Astrocyte (in vitro differentiated cells and primary cell): ENCODE results near the gene HECA. TPM values are rescaled to one million over a fixed set of nuclear protein-coding genes. Genes with fewer than 3 reads are reported as not detected.
"Not testable (repeated sequence)": the region's sequence is repeated elsewhere in the genome, so short reads cannot be mapped to it uniquely, and the experiment has no call there.

Experiments used
- DNase-seq: peaks from one replicate; pipeline ENCODE4 v3.0.0-alpha.2; 2010; ENCODE audit warnings: low read depth
- FAIRE-seq: peaks from 2 replicates; lab custom pipeline; 2011; peaks lifted over from hg19 to GRCh38; lab: Jason Lieb, UNC
- H2AFZ ChIP-seq: 2 replicates; pipeline ENCODE4 v1.6.0; 2012; ENCODE audit warnings: low read depth, low read length, inconsistent platforms
- H3K27ac ChIP-seq: 2 replicates; pipeline ENCODE4 v1.5.1; 2011; ENCODE audit warnings: low read depth, low read length, inconsistent platforms
- H3K27me3 ChIP-seq: 2 replicates; pipeline ENCODE4 v1.6.0; 2011; ENCODE audit warnings: low read length, inconsistent platforms; ENCODE audit not compliant: insufficient read depth
- H3K36me3 ChIP-seq: 2 replicates; pipeline ENCODE4 v1.5.1; 2011; ENCODE audit warnings: low read length, inconsistent platforms; ENCODE audit not compliant: insufficient read depth
- H3K4me1 ChIP-seq: 2 replicates; pipeline ENCODE4 v1.5.1; 2011; ENCODE audit warnings: low read length, inconsistent platforms; ENCODE audit not compliant: insufficient read depth
- H3K4me2 ChIP-seq: 2 replicates; pipeline ENCODE4 v1.6.0; 2012; ENCODE audit warnings: low read length, inconsistent platforms
- H3K4me3 ChIP-seq: 2 replicates; pipeline ENCODE4 v1.5.1; 2011; ENCODE audit warnings: low read depth, mild to moderate bottlenecking, low read length, inconsistent platforms; ENCODE audit not compliant: insufficient read depth
- H3K79me2 ChIP-seq: 2 replicates; pipeline ENCODE4 v1.6.0; 2012; ENCODE audit warnings: mild to moderate bottlenecking, low read length, inconsistent platforms; ENCODE audit not compliant: insufficient read depth
- H3K9ac ChIP-seq: 2 replicates; pipeline ENCODE4 v1.6.0; 2012; ENCODE audit warnings: mild to moderate bottlenecking, low read length, inconsistent platforms
- H3K9me3 ChIP-seq: 2 replicates; pipeline ENCODE4 v1.5.1; 2012; ENCODE audit warnings: low read depth, mild to moderate bottlenecking, low read length, inconsistent platforms; ENCODE audit not compliant: insufficient read depth
- H4K20me1 ChIP-seq: 2 replicates; pipeline ENCODE4 v1.6.0; 2012; ENCODE audit warnings: low read length, inconsistent platforms; ENCODE audit not compliant: insufficient read depth
- H3K27ac Mint-ChIP-seq: one replicate; pipeline ENCODE4 v1.8.0; 2021; ENCODE audit warnings: mild to moderate bottlenecking, mixed read lengths; ENCODE audit not compliant: unreplicated experiment
- H3K27me3 Mint-ChIP-seq: one replicate; pipeline ENCODE4 v1.8.0; 2021; ENCODE audit warnings: low read depth, mixed read lengths; ENCODE audit not compliant: unreplicated experiment
- H3K36me3 Mint-ChIP-seq: one replicate; pipeline ENCODE4 v1.8.0; 2021; ENCODE audit warnings: low read depth, mixed read lengths; ENCODE audit not compliant: unreplicated experiment
- H3K4me1 Mint-ChIP-seq: one replicate; pipeline ENCODE4 v1.8.0; 2021; ENCODE audit warnings: low read depth, mixed read lengths; ENCODE audit not compliant: unreplicated experiment
- H3K4me3 Mint-ChIP-seq: one replicate; pipeline ENCODE4 v1.8.0; 2021; ENCODE audit warnings: mild to moderate bottlenecking, moderate library complexity, mixed read lengths; ENCODE audit not compliant: unreplicated experiment
- H3K9me3 Mint-ChIP-seq: one replicate; pipeline ENCODE4 v1.8.0; 2021; ENCODE audit warnings: mild to moderate bottlenecking, mixed read lengths; ENCODE audit not compliant: unreplicated experiment
- CTCF ChIP-seq: IDR thresholded peaks from 2 replicates; pipeline ENCODE4 v1.5.1; 2011; ENCODE audit warnings: low read depth, mild to moderate bottlenecking, inconsistent platforms, low read length, moderate library complexity; ENCODE audit not compliant: insufficient read depth
- EZH2 ChIP-seq: IDR thresholded peaks from 2 replicates; pipeline ENCODE4 v1.6.1; 2012; ENCODE audit warnings: mild to moderate bottlenecking, low read length, inconsistent platforms; ENCODE audit not compliant: insufficient read depth
- total RNA-seq: library from RNA; stranded (reverse); gene quantifications from 2 replicates; pipeline ENCODE4 v1.2.1, GENCODE V29; 2021

Gene HECA
- total RNA-seq, 1 donor from 2014 or later: 11.1 TPM

- Histone ChIP-seq H3K4me2 (no peak overlapping the region), H3K4me1 (no peaks in the 10 kb centered on the region), H4K20me1 (no peaks in the 10 kb centered on the region), H3K27ac (no peak overlapping the region), H3K79me2 (no peaks in the 10 kb centered on the region), H2AFZ (no peak overlapping the region), H3K9ac (no peak overlapping the region), H3K27me3 (no peaks in the 10 kb centered on the region), H3K4me3 (no peak overlapping the region), H3K36me3 (no peaks in the 10 kb centered on the region), H3K9me3 (peaks cover 9% of the 10 kb centered on the region)
- DNase-seq (no peak), FAIRE-seq (no peak)
- H3K27ac Mint-ChIP-seq: no peak overlapping the region
- H3K4me3 Mint-ChIP-seq: no peak overlapping the region
- no peaks in the 10 kb centered on the region for H3K36me3 Mint-ChIP-seq
- H3K4me1 Mint-ChIP-seq: no peaks in the 10 kb centered on the region
- H3K27me3 Mint-ChIP-seq: peaks cover 8% of the 10 kb centered on the region
- TF ChIP-seq EZH2: no peak
- TF ChIP-seq CTCF: no peak
- H3K9me3 Mint-ChIP-seq: peaks cover 8% of the 10 kb centered on the region
Measured at GRCh38 chr6:139119552-139119951, 15.3 kb upstream of the HECA start.

- H3K4me3 ChIP-seq, H4K20me1 ChIP-seq, H3K9ac ChIP-seq, H3K9me3 ChIP-seq, FAIRE-seq, H3K36me3 Mint-ChIP-seq, H3K27ac ChIP-seq, H2AFZ ChIP-seq, H3K36me3 ChIP-seq, H3K4me3 Mint-ChIP-seq, H3K27me3 ChIP-seq, H3K9me3 Mint-ChIP-seq, H3K4me2 ChIP-seq, H3K79me2 ChIP-seq, DNase-seq, H3K27me3 Mint-ChIP-seq, H3K27ac Mint-ChIP-seq: not testable (repeated sequence)
- H3K4me1 Mint-ChIP-seq: peaks cover 12% of the 10 kb centered on the region
- peaks cover 11% of the 10 kb centered on the region for H3K4me1 ChIP-seq
Measured at GRCh38 chr6:139122823-139123222, 12.1 kb upstream of the HECA start.

- no peak overlapping the region for H3K27ac Mint-ChIP-seq
Measured at GRCh38 chr6:139124887-139125672, 9.8 kb upstream of the HECA start.

More at GRCh38 chr6:139124887-139125672, 9.8 kb upstream of the HECA start:
- H3K9me3 Mint-ChIP-seq: peaks cover 1% of the 10 kb centered on the region
- no peak overlapping the region for H2AFZ ChIP-seq
- peaks cover 22% of the 10 kb centered on the region for H3K4me1 Mint-ChIP-seq
- no peaks in the 10 kb centered on the region for H3K36me3 ChIP-seq
- H3K9ac ChIP-seq: no peak overlapping the region
- H3K4me2 ChIP-seq: no peak overlapping the region
- H3K36me3 Mint-ChIP-seq: no peaks in the 10 kb centered on the region
- no peaks in the 10 kb centered on the region for H4K20me1 ChIP-seq
- peaks cover 5% of the 10 kb centered on the region for H3K27me3 Mint-ChIP-seq
- FAIRE-seq (peak; percentile 37), DNase-seq (peak; percentile 55)
- no peak overlapping the region for H3K4me3 ChIP-seq
- no peaks in the 10 kb centered on the region for H3K79me2 ChIP-seq
- no peak for TF ChIP-seq CTCF
- TF ChIP-seq EZH2: no peak
- peaks cover 2% of the 10 kb centered on the region for H3K9me3 ChIP-seq
- H3K27me3 ChIP-seq: no peaks in the 10 kb centered on the region
- peaks cover 11% of the 10 kb centered on the region for H3K4me1 ChIP-seq
- H3K27ac ChIP-seq: no peak overlapping the region
- no peak overlapping the region for H3K4me3 Mint-ChIP-seq
